ENCODE measurements around the gene EPSTI1.

DNA sequence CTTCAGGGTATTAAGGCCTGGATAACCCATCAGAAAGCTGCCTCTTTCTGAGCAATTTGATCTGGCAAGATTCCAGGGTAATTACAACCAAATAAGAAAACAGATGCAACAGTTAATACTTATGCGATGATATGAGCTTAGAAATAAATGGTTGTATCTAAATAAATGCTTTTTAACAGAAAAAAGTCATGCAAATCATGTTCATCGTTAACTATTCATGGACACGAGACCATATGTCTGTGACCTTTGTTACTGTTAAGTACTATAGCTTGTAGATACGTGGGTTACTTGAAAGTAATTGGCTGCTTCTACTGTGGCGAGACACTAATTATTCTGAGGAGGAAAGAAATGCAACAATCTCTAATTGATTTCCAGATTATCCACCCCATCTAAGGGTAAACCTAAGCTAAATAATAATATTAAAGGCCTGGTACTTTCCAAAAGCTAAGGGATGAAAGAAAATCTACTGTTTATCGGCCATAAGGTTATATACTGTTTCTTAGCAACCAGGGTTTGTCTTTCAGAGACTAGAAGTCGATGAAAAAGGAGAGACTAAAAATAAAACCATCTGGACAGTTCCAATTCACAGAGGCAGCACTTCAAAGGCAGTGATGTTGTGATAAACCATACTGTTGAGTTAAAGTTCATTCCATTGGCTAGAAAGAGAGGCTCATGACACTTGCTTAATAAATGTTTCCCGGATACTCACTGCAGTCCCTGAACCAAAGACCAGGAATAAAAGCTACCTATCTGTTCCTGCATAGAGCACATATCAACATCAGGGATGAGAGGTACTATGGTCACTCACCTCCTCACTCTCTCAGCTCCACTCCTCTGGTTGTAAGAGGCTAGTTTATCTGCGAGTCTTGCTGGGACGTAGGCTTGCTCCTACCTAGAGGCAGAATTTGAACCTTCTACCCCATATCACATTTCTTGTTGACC, 1.5 kb downstream of the EPSTI1 start:
- TF ChIP-seq POLR2A (IDR thresholded peaks at IDR 0.05), result no peak
- TF ChIP-seq, protein P1, sequence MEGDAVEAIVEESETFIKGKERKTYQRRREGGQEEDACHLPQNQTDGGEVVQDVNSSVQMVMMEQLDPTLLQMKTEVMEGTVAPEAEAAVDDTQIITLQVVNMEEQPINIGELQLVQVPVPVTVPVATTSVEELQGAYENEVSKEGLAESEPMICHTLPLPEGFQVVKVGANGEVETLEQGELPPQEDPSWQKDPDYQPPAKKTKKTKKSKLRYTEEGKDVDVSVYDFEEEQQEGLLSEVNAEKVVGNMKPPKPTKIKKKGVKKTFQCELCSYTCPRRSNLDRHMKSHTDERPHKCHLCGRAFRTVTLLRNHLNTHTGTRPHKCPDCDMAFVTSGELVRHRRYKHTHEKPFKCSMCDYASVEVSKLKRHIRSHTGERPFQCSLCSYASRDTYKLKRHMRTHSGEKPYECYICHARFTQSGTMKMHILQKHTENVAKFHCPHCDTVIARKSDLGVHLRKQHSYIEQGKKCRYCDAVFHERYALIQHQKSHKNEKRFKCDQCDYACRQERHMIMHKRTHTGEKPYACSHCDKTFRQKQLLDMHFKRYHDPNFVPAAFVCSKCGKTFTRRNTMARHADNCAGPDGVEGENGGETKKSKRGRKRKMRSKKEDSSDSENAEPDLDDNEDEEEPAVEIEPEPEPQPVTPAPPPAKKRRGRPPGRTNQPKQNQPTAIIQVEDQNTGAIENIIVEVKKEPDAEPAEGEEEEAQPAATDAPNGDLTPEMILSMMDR (IDR thresholded peaks at IDR 0.05), result no peak

All from esophagus squamous epithelium (tissue), 4 donors.